ENCODE results near the gene SORCS2.

Gene SORCS2

GRCh38 chr4:7412554-7412912 lies 220.2 kb downstream of the SORCS2 start:
- no peak for DNase-seq
- TF ChIP-seq GATA1 (IDR thresholded peaks at IDR 0.05; ENCODE audit: low read depth, low read length) (no peak), POLR2A (IDR thresholded peaks at IDR 0.05; ENCODE audit: low read length) (no peak)

DNA sequence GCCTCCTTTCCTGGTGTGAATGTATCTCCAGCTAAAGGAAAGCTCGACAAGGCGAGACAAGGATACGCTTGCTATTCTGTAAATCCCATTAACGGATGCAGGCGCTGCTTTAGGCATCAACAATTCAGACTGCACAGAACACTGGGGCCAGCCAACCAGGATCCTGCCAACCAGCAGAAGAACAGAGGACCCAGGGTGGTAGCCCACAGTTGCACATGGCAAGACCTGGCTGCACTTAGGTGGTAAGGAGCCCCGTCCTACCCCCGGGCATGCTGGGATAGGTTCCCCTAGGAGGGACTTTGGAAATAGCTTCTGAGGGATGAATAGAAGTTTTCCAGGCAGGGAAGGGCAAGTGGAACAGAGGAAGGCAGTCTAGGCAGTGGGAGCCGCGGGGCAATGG lies 221.7 kb downstream of the SORCS2 start:
- TF ChIP-seq POLR2A (IDR thresholded peaks at IDR 0.05; ENCODE audit: low read length) (no peak), GATA1 (IDR thresholded peaks at IDR 0.05; ENCODE audit: low read depth, low read length) (no peak)

GRCh38 chr4:7414736-7415510 lies 222.6 kb downstream of the SORCS2 start:
- DNase-seq = no peak
- TF ChIP-seq GATA1 (IDR thresholded peaks at IDR 0.05; ENCODE audit: low read depth, low read length) = no peak
- no peak for TF ChIP-seq POLR2A (IDR thresholded peaks at IDR 0.05; ENCODE audit: low read length)

More for the DNA sequence above, 221.7 kb downstream of the SORCS2 start:
- no peak for DNase-seq

- DNase-seq = no peak
- no peak for TF ChIP-seq POLR2A (IDR thresholded peaks at IDR 0.05; ENCODE audit: low read length)
- no peak for TF ChIP-seq GATA1 (IDR thresholded peaks at IDR 0.05; ENCODE audit: low read depth, low read length)
These were observed 223.8 kb downstream of the SORCS2 start for GRCh38 chr4:7415927-7416686.

DNA sequence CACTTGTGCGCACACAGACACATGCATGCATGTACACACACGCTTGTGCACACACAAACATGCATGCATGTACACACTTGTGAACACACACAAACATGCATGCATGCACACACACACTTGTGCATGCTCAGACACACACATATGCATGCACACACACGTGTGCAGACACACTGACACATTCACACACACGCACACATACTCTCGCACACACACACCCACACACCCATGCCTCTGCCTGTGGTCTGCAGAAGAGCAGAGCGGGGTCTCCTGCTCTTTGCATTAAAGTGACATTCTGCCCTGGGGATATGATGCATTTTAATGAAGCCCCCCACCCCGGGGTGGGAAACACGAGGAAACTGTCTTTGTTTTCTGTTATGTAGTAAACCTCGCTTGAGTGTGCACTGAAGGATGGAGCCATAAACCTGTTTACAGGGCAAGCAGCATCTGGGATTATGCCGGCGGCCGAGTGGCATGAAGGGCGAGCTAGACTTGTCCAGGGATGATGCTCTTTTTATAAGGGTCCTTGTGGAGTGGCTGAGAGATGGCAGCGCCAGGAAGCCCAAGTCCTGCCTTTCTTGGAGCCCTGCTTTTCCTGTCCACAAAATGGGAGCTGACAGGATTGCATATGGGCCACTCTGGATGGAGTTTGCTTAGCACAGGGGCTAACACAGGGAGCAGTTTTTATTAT lies 224.6 kb downstream of the SORCS2 start:
- DNase-seq = no peak
- TF ChIP-seq POLR2A (IDR thresholded peaks at IDR 0.05; ENCODE audit: low read length) (no peak), GATA1 (IDR thresholded peaks at IDR 0.05; ENCODE audit: low read depth, low read length) (no peak)

GRCh38 chr4:7417639-7418038 lies 225.3 kb downstream of the SORCS2 start:
- DNase-seq = no peak
- TF ChIP-seq POLR2A (IDR thresholded peaks at IDR 0.05; ENCODE audit: low read length) (no peak), GATA1 (IDR thresholded peaks at IDR 0.05; ENCODE audit: low read depth, low read length) (no peak)

GRCh38 chr4:7418131-7418943 lies 226.0 kb downstream of the SORCS2 start:
- TF ChIP-seq POLR2A (IDR thresholded peaks at IDR 0.05; ENCODE audit: low read length) (no peak), GATA1 (IDR thresholded peaks at IDR 0.05; ENCODE audit: low read depth, low read length) (no peak)
- DNase-seq = no peak

DNA sequence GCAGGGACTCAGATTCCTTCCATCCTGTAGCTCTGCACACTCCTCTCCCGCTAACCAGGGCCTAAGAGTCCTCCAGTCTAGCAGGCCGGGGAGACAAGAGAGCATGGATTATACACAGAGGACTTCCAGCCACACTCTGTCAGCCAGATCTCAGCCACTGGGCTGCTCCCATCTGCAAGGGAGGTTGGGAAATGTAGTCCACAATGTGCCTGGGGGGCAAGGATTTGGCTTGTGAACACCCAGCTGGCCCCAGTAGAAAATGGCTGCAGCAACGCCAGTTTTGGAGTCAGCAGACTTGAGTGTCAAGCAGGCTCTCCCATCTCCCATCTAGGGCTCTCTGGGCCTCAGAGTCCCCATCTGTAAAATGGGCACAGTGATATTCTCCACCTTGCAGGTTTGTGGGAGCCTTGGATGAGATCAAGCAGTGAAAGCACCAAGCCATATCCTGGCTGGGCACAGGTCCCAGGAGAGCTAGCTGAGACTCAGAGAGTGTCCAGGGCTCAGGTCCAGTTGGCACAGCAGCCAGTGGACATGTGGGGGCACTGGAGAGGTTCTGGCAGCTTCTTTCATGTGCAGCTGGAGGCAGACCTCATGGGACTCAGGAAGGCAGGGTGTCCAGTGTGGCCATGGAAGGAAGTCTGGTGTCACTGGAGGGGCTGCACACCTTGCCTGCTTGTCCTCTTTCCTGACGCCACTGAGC lies 227.8 kb downstream of the SORCS2 start:
- DNase-seq = no peak
- no peak for TF ChIP-seq POLR2A (IDR thresholded peaks at IDR 0.05; ENCODE audit: low read length)
- TF ChIP-seq GATA1 (IDR thresholded peaks at IDR 0.05; ENCODE audit: low read depth, low read length) = no peak

- TF ChIP-seq GATA1 (IDR thresholded peaks at IDR 0.05; ENCODE audit: low read depth, low read length) = no peak
- TF ChIP-seq POLR2A (IDR thresholded peaks at IDR 0.05; ENCODE audit: low read length) = no peak
- no peak for DNase-seq
These were observed 228.3 kb downstream of the SORCS2 start for GRCh38 chr4:7420661-7421040.

DNA sequence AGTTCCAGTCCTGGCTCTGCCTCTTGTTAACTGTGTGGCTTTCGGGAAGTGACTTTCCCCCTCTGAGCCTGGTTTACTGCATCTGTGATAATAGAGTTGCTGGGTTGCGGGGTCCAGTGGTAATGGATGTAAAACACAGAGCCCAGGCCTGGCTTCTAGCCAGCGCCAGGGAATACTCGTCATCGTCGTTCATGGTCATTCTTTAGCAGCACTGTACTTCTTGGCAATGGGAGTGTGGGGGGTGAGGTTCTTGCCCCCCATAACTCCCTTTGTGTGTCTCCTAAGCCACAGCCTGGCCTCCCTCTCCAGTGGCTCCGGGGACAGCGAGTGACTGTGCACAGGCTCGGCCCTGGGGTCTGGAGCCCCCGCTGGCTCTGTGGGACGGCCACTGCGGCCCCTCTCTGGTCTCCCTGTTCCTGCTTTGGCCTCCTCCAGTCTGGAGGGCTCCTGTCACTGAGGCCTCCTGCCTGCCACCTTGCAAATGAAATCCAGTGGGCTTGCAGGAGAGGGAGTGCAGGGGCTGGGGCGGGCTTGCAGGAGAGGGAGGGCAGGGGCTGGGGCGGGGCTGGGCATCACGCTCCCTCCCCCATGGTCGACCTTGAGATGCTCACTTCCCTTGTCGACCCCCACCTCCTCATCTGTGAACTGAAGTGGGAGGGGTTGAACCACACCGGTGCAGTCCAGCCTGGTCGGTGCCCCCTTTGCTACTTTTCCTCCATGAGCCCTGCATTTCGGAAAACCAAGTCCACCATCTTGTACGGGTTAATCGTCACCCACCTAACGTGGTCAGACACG lies 229.2 kb downstream of the SORCS2 start:
- no peak for DNase-seq
- no peak for TF ChIP-seq GATA1 (IDR thresholded peaks at IDR 0.05; ENCODE audit: low read depth, low read length)
- TF ChIP-seq POLR2A (IDR thresholded peaks at IDR 0.05; ENCODE audit: low read length) = no peak

- TF ChIP-seq POLR2A (IDR thresholded peaks at IDR 0.05; ENCODE audit: low read length) = no peak
- TF ChIP-seq GATA1 (IDR thresholded peaks at IDR 0.05; ENCODE audit: low read depth, low read length) = no peak
- DNase-seq = no peak
These were observed 230.0 kb downstream of the SORCS2 start for GRCh38 chr4:7422151-7422897.

- DNase-seq = no peak
- TF ChIP-seq POLR2A (IDR thresholded peaks at IDR 0.05; ENCODE audit: low read length) = no peak
These were observed 230.5 kb downstream of the SORCS2 start for GRCh38 chr4:7422898-7423180.
